HFFc6 (cell line): ENCODE measurements around the gene P2RY2. TPM values are rescaled to one million over a fixed set of nuclear protein-coding genes. Genes with fewer than 3 reads are reported as not detected.
A peak's percentile ranks its signal among the peaks of the same experiment; 100 is the strongest.

ENCODE experiments used
- DNase-seq: peaks from one replicate; pipeline ENCODE4 v3.0.0-alpha.2; 2018
- H3K27ac Mint-ChIP-seq: 2 replicates; pipeline ENCODE4 v1.8.0; 2020; ENCODE audit warnings: mild to moderate bottlenecking, mixed read lengths
- H3K27me3 Mint-ChIP-seq: 2 replicates; pipeline ENCODE4 v1.8.0; 2021; ENCODE audit warnings: mild to moderate bottlenecking, moderate library complexity, mixed read lengths; ENCODE audit not compliant: insufficient read depth
- H3K36me3 Mint-ChIP-seq: 2 replicates; pipeline ENCODE4 v1.8.0; 2021; ENCODE audit warnings: low read depth, mixed read lengths
- H3K4me1 Mint-ChIP-seq: 2 replicates; pipeline ENCODE4 v1.8.0; 2020; ENCODE audit warnings: low read depth, mixed read lengths
- H3K4me3 Mint-ChIP-seq: 2 replicates; pipeline ENCODE4 v1.8.0; 2020; ENCODE audit warnings: mild to moderate bottlenecking, moderate library complexity, mixed read lengths
- H3K9me3 Mint-ChIP-seq: 2 replicates; pipeline ENCODE4 v1.8.0; 2020; ENCODE audit warnings: mild to moderate bottlenecking, mixed read lengths
- total RNA-seq, 6 experiments: library from RNA; stranded (reverse); fragmentation: NEBNext Ultra II Directional; extraction: Animal tissue kit (Norgen Biotek cat#: 25700); gene quantifications; 2 replicates in 1 of 6; 3 replicates in 5 of 6; pipeline ENCODE4 v1.2.3, GENCODE V29; 2021
- TF ChIP-seq, protein P1 (sequence below): fragments of 200-600 bp; sonication (generic); IDR thresholded peaks from 2 replicates; pipeline ENCODE4 v1.5.0; 2021; ENCODE audit warnings: antibody characterized with exemption, mild to moderate bottlenecking

Gene P2RY2
- total RNA-seq, 6 experiments from 2014 or later, result 0.08 to 0.20 (median 0.16) TPM; not detected in 1

DNA sequence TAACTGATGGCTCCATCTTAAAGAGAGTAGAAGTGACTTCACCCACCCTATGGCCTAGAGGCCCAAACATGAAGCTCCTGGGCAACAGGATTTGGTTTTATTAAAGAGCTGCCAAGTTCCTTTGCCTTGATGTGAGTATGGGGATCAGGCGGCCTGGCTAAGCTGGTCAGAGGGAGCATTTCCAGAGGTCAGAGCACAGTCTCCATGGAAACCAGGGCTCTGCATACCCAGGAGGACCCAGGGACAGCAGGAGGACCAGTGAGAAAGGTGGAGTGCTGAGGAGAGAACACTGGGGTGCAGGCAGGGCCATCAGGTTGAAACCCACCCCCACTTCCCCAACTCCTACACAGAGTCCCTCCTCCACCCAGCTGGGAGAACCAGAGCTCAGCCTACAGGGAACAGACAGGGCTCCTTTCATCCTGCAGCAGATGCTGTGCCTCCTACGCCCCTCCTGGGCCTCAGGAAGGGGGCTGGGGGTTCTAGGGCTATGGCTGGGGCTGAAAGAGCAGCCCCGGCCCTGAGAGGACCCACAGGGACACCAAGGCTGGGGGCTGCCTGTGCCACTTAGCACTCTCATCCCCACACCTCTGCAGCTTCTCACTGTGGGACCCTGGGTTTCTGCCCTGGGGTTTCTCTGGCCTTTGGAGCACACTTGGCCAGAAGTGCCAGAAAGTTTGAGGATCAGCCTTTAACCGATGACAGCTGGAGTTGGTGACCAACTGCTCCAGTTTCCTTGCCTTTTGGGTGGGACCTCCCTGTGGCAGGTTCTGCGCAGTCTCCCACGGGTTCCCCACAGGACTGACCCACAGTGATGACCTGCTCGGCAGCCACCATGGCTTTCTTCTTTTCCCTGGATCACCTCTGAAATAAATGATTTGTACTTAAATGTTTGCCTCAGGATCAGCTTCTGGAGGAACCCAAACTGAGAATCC lies 40.3 kb downstream of the P2RY2 start:
- DNase-seq, result no peak

DNA sequence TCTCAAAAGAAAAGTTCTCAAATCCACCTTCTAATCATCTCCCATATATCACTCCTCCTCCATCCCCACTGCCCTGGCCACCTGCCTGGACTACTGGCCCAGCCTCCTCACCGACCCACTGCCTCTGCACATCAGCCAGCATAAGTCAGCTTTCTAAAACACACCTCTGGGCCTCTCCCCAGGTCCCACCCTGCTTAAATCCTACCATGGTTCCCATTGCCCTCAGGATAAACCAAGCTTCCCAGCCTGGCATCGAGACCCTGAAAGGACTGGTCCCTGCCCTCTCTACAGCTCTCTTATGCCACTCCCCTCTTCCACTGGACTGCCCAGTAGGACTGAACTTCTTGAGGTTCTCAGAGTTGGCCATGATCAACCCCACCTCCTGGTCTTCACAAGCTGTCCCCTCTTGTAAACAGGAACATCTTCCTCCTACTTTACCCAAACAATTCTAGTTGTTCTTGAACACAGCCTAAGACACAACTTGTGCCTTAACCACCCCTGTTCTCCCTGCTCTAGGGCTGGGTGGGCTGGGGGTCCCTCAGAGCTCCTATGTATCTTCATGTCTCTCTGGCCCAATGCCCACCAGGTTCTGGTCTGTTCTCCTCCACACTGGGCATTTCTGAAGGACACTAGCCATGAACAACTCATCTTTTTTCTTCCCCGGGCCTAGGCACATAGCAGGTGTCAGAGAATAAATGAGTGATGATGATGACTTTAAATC lies 41.5 kb downstream of the P2RY2 start:
- H3K4me1 Mint-ChIP-seq, result peaks cover 52% of the 10 kb centered on the region
- H3K4me3 Mint-ChIP-seq, result peak overlapping the region; percentile 24
- no peak for DNase-seq
- no peaks in the 10 kb centered on the region for H3K36me3 Mint-ChIP-seq
- H3K27me3 Mint-ChIP-seq, result peaks cover 3% of the 10 kb centered on the region
- TF ChIP-seq, protein P1, sequence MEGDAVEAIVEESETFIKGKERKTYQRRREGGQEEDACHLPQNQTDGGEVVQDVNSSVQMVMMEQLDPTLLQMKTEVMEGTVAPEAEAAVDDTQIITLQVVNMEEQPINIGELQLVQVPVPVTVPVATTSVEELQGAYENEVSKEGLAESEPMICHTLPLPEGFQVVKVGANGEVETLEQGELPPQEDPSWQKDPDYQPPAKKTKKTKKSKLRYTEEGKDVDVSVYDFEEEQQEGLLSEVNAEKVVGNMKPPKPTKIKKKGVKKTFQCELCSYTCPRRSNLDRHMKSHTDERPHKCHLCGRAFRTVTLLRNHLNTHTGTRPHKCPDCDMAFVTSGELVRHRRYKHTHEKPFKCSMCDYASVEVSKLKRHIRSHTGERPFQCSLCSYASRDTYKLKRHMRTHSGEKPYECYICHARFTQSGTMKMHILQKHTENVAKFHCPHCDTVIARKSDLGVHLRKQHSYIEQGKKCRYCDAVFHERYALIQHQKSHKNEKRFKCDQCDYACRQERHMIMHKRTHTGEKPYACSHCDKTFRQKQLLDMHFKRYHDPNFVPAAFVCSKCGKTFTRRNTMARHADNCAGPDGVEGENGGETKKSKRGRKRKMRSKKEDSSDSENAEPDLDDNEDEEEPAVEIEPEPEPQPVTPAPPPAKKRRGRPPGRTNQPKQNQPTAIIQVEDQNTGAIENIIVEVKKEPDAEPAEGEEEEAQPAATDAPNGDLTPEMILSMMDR, result no peak
- H3K9me3 Mint-ChIP-seq, result no peaks in the 10 kb centered on the region
- peak overlapping the region; percentile 100 for H3K27ac Mint-ChIP-seq

More for the DNA sequence above, 40.3 kb downstream of the P2RY2 start:
- Mint-ChIP-seq H3K27me3 (peaks cover 3% of the 10 kb centered on the region), H3K4me3 (peak overlapping the region; percentile 74), H3K4me1 (peaks cover 49% of the 10 kb centered on the region), H3K9me3 (no peaks in the 10 kb centered on the region), H3K27ac (peak overlapping the region; percentile 100), H3K36me3 (no peaks in the 10 kb centered on the region)
- TF ChIP-seq, protein P1, result no peak

DNA sequence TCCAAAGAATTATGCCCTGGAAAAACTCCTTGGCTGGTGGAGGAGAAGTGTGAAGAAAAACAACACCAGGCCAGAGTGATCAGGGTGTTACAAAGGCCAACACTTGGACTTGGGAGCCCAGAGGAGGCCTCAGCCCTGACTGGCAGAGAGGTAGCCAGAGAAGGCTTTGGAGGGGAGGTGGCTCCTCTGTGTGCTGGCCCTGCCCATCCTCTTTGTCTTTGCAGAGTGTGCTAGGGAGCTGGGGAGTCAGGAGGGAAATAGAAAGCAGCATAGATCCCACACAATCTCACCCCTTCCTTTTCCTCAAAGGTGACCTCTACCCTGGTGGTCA lies 42.0 kb downstream of the P2RY2 start:
- no peak overlapping the region for H3K4me3 Mint-ChIP-seq
- TF ChIP-seq, protein P1, result no peak
- no peak for DNase-seq
- peaks cover 6% of the 10 kb centered on the region for H3K27me3 Mint-ChIP-seq
- no peak overlapping the region; the same call in 1 of the 2 replicates for H3K27ac Mint-ChIP-seq
- peaks cover 57% of the 10 kb centered on the region for H3K4me1 Mint-ChIP-seq
- H3K9me3 Mint-ChIP-seq, result no peaks in the 10 kb centered on the region
- no peaks in the 10 kb centered on the region for H3K36me3 Mint-ChIP-seq

DNA sequence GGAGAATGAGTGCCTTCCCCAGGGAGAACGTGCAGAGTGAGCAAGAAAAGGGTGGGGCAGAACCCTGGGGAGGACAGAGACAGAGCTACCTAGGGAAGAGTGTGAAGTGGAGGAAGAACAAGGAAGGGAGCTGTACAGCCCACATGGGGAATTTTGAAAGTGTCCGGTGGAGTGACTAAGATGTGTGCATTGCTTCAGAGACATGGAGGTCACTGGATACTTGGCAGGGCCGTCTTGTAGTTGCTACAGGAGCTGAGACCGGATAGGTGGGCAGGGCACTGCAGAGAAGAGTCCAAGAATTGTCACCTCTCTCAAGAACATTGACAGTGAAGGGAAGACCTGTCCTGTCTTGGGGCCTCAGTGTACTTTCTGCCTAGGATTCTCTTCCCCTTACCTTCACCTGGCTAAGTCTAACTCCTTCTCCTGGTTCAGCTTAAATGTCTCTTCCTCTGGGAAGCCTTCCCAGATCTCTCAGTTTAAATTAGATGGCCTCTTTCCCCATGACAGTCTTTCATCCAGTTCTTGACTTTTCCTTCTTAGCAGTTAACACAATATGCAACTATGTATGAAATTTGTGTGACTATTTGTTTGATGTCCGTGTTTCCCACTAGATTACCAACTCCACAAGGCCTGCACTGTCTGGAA lies 44.9 kb downstream of the P2RY2 start:
- Mint-ChIP-seq H3K27ac (no peak overlapping the region), H3K36me3 (no peaks in the 10 kb centered on the region), H3K4me3 (no peak overlapping the region), H3K27me3 (peaks cover 13% of the 10 kb centered on the region), H3K9me3 (no peaks in the 10 kb centered on the region), H3K4me1 (peaks cover 38% of the 10 kb centered on the region)
- TF ChIP-seq, protein P1, result no peak
- peak; percentile 37 for DNase-seq

DNA sequence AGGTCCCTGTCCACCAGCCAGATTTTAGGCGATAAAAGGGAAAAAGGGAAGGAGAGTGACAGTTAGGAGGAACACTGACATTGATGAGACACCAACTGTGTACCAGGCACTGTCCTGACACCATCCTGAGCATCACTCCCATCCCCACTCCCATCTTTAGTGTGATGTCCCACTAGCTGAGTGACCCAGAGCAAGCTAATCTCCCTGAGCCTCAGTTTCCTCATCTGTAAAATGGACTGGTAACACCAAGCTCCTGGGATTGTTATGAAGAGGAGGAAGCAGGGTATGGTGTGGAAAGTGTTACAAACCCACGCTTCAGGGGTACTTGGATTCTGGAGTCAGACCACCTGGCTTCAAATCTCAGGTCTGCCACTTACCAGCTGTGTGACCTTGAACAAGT lies 45.6 kb downstream of the P2RY2 start:
- DNase-seq, result no peak
- H3K4me1 Mint-ChIP-seq, result peaks cover 33% of the 10 kb centered on the region
- TF ChIP-seq, protein P1, result no peak
- no peak overlapping the region for H3K27ac Mint-ChIP-seq
- H3K4me3 Mint-ChIP-seq, result no peak overlapping the region
- no peaks in the 10 kb centered on the region for H3K36me3 Mint-ChIP-seq
- no peaks in the 10 kb centered on the region for H3K9me3 Mint-ChIP-seq
- H3K27me3 Mint-ChIP-seq, result peaks cover 13% of the 10 kb centered on the region
